ENCODE results near the gene RIN2.

DNA sequence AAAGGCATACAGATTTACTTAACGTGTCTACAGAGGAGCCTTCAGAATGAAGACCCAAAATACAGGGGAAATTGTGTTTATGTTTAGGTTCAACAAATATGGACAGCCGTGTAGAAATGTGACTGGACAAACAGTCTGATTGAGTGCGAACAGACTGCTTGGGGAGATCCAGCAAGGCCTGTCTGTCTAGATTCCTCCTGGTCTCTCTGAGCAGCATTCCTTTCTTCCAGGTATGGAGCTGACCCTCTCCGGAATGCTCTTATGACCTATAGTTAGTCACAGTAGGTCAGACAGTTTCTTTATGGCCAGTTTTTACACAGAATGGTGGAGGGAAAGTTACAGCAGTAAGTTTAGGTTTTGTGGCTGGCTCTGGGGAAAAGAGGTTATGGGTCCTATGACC lies 9.0 kb downstream of the RIN2 start:
- TF ChIP-seq, protein P1, sequence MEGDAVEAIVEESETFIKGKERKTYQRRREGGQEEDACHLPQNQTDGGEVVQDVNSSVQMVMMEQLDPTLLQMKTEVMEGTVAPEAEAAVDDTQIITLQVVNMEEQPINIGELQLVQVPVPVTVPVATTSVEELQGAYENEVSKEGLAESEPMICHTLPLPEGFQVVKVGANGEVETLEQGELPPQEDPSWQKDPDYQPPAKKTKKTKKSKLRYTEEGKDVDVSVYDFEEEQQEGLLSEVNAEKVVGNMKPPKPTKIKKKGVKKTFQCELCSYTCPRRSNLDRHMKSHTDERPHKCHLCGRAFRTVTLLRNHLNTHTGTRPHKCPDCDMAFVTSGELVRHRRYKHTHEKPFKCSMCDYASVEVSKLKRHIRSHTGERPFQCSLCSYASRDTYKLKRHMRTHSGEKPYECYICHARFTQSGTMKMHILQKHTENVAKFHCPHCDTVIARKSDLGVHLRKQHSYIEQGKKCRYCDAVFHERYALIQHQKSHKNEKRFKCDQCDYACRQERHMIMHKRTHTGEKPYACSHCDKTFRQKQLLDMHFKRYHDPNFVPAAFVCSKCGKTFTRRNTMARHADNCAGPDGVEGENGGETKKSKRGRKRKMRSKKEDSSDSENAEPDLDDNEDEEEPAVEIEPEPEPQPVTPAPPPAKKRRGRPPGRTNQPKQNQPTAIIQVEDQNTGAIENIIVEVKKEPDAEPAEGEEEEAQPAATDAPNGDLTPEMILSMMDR (IDR thresholded peaks at IDR 0.05) = no peak
- no peak for TF ChIP-seq POLR2A (IDR thresholded peaks at IDR 0.05)

All from Peyer's patch (tissue), 4 donors.